Stimulated activated CD4-positive, alpha-beta T cell treated with anti-CD3 and anti-CD28 coated beads, Interleukin-15, amount 100 ng/mL, for 1 hour (primary cell): ENCODE measurements around the gene NMNAT2.
"Not testable (repeated sequence)": the region's sequence is repeated elsewhere in the genome, so short reads cannot be mapped to it uniquely, and the experiment has no call there.

Experiments
- DNase-seq, 2 donors: peaks; one replicate each; pipeline ENCODE4 v3.0.0-alpha.2; 2020; ENCODE audit warnings: low read depth in 1 of 2, low spot score in 1 of 2

NMNAT2 gene

DNA sequence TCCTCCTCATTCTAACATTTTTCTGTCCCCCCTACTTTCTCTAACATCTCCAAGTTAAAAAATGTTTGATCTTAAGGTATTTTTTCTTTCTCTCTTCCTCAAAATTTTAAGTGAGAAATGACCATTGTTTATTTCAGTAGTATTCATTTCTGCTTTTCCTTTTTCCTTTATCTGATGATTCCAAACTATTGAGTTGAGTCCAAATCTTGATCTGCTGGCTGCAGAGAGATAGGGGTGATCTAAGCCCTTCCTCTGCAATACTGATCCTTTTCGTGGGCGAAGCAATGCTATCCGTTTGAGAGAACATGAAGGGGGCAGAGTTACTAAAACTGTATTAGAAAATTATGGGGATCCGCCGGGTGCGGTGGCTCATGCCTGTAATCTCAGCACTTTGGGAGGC is 516 bp upstream of the NMNAT2 start:
- DNase-seq: no peak

GRCh38 chr1:183416850-183417771 is 1.1 kb downstream of the NMNAT2 start:
- peak in 1 of 2 donors; percentile 12 for DNase-seq

DNA sequence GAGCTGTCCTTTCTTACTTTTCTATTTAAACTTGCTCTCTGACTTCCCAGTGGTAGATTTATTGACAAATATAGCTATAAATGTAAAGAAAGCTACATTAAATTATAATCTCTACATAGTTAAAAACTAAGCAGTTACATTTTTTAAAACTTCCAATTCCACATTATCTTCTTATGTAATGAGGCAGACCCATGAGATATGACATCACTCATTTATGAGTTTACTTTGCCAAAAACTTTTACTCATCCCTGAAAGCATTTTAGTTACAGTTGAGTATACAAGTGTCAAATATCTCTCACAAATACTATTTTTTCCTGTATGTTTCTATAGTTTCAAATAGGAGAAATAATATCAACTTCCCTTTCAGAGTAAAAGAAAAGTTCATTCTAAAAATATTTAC is 3.8 kb downstream of the NMNAT2 start:
- no peak for DNase-seq

- DNase-seq: no peak
Observed at GRCh38 chr1:183411091-183411490, 7.1 kb downstream of the NMNAT2 start.

- no peak for DNase-seq
Observed at GRCh38 chr1:183407961-183408360, 10.2 kb downstream of the NMNAT2 start.

DNA sequence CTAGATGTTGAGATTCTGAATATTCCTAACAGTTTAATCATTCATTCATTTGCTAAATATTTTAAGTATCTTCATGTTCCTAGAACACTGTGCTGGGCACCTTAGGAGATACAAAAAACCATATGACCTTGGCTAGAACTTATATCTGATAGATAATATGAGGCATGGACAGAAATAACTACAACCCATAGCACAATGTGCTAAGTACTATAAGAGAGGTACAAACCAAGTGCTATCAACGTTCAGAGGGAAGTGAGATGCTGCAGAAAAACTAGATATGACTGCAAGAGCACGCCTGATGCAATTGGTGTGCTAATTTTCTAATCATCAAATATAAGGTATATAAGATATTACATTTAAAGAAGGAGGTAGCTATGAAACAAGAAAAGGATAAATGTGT is 10.7 kb downstream of the NMNAT2 start:
- DNase-seq: no peak

GRCh38 chr1:183404476-183404875 is 13.7 kb downstream of the NMNAT2 start:
- DNase-seq: no peak

DNA sequence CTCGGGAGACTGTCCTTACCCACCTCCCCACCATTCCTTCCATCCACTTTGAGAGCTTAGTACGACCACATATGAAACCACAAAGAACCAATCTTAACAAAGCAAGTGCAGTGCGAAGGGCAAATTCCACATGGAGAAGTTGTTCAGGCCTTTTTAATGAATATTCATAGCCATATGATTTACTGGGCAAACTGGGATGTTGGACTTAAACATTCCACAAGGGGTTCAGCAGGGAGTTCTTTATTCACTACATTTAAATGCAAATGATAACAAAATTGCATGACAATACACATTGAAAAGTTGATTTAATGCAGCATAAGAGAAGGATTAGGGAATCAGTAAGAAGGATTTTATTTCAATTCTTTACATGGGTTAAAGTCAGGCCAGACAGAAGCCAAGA is 14.7 kb downstream of the NMNAT2 start:
- no peak for DNase-seq

- not testable (repeated sequence) for DNase-seq
Observed at GRCh38 chr1:183401565-183401964, 16.6 kb downstream of the NMNAT2 start.

DNA sequence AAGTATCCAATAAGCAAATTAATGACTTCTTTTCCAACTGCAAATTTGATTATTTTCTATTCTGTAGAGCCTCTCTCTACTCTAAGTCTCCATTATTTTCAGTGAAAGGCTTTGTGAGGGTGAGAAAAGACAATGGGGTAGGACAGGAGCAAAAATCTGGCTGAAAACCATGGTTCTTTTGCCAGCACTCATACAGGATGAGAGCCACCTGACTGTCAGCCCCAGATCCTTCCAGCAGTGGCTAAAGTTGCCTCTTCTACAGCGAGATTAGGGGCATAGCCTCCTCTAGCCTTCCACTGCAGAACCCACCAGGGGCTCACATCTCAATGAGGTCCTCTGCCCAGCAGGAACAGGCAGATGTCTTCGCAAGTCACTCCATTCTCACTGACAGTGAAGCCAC is 23.7 kb downstream of the NMNAT2 start:
- no peak for DNase-seq

GRCh38 chr1:183391863-183392262 is 26.3 kb downstream of the NMNAT2 start:
- DNase-seq: no peak

- DNase-seq: no peak
Observed at GRCh38 chr1:183390561-183390960, 27.6 kb downstream of the NMNAT2 start.

DNA sequence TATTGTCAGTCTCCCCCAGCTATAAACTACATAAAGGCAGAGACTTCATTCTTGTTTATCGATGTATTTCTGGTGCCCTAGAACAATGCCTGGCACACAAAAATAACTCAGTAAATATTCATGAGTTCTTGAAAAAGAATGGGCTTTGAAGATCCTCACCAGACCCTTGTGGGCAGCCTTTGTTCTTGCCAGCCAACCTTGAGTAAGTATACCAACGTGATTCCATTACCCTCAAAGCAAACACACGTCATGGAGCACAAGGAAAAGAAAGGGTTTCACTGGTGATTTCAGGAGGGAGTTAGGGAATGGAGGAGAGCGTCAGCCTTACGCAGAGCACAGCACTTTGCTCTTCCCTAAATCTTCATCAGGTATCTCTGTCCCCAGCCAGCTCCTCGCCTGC is 29.4 kb downstream of the NMNAT2 start:
- no peak for DNase-seq

GRCh38 chr1:183385340-183386144 is 32.6 kb downstream of the NMNAT2 start:
- no peak for DNase-seq

DNA sequence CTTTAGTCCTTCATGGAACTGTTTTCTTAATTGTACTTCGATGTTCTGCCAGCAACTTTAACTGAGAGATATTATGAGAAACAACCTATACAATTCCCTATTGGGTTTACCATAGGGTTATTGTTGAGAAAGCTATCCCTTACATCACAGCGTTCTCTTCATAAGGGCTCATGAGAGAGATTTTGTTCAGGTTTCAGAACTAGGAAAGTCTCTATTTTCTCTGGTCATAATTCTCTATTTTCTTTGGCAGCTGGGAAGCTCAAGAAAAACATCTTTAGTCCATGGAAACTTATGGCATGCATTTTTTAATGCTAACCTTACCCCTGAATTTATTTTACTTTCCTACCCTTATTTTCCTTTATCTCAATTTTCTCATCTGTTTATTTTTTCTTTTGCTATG is 38.2 kb downstream of the NMNAT2 start:
- no peak for DNase-seq

- DNase-seq: no peak
Observed at GRCh38 chr1:183375381-183375780, 42.8 kb downstream of the NMNAT2 start.

- no peak for DNase-seq
Observed at GRCh38 chr1:183374825-183375224, 43.4 kb downstream of the NMNAT2 start.

DNA sequence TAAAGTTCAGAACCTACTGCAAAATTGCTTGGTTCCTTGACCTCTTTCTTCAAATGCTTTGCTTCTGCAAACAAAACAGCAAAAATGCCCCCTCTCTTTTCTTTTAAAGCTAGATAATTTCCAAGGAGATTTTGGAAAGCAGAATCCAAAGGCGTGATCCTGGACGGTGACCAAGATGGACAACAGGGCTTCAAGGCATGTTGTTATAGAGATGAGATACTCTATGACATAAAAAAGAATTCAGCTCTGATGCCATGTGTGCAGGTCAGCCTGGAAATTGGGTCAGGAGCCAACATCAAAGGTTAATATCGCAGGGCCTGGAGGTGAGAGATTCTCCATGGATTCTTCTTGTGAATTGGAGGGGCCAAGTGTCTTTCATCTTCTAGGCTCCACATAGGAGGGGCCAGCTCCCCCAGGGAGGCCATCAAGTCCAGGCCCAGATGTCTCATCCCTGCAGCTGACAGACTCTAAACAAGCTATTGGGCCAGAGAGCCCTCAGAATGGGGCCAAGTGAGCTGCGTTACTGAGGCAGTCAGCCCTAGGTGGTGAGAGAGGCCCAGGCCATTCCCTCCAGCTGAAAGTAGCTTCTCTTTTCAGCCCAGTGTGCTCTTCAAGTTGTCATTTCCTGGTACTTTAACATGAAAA is 45.5 kb downstream of the NMNAT2 start:
- DNase-seq: no peak

GRCh38 chr1:183370399-183371058 is 47.7 kb downstream of the NMNAT2 start:
- no peak for DNase-seq

DNA sequence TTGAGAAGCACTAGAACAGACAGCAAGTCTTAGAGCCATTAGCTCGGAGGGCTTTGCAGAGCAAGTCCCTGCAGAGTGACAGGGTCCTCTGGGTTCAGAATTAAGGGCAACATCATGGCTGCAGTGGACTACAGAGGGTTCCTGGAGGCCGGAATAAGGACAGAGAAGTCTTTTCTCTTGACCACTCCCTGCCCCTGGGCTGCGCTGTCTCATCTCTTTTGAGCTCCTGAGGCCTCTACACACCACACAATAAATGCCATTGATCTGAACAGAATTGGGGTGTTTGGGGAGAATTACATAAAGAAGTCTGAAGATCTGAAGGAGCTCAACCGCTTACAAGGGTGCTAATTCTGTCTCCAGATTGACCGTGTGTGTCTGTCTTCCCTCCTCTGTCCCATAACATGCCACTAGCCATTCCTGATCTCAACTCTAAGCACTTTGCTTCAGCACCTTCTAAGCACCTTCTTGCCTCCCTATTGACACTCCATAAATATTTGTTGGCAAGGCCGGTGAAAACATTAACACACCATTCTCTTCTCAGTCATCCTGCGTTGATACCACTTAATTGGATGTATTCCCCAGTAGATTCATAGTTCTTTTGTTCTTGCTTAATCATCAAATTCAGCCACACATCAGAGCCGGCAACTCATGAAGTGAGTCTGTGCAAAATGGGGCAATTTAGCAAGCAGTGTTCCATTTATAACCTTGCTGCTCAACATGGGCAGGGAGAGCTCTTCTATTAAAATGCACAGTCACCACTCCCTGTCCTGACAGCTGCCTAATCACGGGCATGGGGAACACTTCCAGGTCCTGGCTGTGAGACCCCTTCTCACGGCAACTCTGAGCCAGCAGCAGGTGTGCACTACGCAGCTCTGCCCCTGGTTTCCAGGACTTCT is 49.7 kb downstream of the NMNAT2 start:
- no peak for DNase-seq
